ENCODE results near the gene ERGIC1. TPM values are rescaled to one million over a fixed set of nuclear protein-coding genes. Genes with fewer than 3 reads are reported as not detected.

Gene ERGIC1
- total and polyA plus RNA-seq, 9 donors, result 58.8 to 102 (median 97.5) TPM

DNA sequence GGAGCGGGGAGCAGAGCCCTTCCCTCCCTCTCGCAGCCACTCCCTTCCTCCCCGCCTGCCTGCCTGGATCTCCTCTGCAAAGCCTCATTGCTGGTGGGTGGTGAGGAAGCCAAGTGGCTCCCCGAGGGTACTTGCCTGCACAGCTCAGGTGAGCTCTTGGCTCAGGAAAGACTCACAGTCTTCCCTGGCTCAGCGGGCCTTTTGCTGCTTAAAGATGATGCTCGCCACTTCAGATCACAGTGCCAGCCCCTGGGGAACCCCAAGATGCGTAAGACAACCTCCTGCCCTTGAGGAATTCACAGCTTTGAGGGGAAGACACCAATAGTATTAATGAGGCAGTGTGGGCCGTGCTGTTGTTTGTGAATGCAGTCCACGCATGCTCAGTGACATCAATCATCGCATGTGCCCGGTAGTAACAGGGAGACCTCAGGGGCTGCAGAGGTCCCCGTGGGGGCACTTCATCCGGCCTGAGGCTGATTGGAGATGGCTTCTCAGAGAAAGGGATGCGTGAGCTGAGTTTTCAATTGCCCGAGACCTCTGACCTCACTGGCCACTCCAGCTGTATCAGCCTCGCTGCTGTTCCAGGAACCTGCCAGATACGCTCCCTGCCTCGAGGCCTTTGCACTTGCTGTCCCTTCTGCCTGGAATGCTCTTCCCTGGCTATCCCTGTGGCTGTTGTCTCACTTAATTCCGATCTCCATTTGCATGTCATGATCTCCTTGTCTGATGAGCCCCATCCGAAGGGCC, 36.8 kb downstream of the ERGIC1 start:
- Histone ChIP-seq H3K36me3 (ENCODE audit: control insufficient read depth, insufficient read depth, low read length) (no peaks in the 10 kb centered on the region), H3K27ac (ENCODE audit: low read length) (peak overlapping the region; percentile 92), H3K4me1 (ENCODE audit: control insufficient read depth, insufficient read depth, low read length) (peaks cover 76% of the 10 kb centered on the region), H3K27me3 (ENCODE audit: control insufficient read depth, insufficient read depth, low read length) (no peaks in the 10 kb centered on the region), H3K4me3 (ENCODE audit: low read length) (no peak overlapping the region), H3K9me3 (replicated peaks; ENCODE audit: control insufficient read depth, low read depth, low read length) (no peaks in the 10 kb centered on the region)
- DNase-seq, result no peak
- 50% methylated on average over 14 of the region's 20 CpGs for WGBS (ENCODE audit: insufficient coverage)

DNA sequence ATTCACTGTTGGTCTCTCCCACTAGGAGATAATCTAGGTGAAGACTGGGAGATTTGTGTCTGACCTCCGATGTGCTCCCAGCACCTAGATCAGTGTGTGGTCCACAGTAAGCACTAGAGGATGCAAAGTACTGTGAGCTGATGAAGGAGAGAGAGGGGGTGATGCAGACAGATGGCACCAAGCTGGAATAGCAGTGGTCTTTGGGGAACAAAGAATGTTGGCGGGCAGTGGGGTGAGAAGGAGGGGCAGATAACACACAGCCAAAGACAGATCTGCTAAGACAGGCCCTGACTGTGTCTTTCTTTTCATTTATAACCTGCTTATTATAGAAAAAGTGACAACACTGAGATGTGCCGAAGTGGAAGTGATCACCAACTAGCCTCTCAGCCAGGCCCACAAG, 37.5 kb downstream of the ERGIC1 start:
- peak overlapping the region; percentile 92 for H3K27ac ChIP-seq (ENCODE audit: low read length)
- H3K27me3 ChIP-seq (ENCODE audit: control insufficient read depth, insufficient read depth, low read length), result no peaks in the 10 kb centered on the region
- H3K9me3 ChIP-seq (replicated peaks; ENCODE audit: control insufficient read depth, low read depth, low read length), result no peaks in the 10 kb centered on the region
- WGBS (ENCODE audit: insufficient coverage), result 100% methylated on average over 1 of the region's 3 CpGs
- no peaks in the 10 kb centered on the region for H3K36me3 ChIP-seq (ENCODE audit: control insufficient read depth, insufficient read depth, low read length)
- H3K4me3 ChIP-seq (ENCODE audit: low read length), result no peak overlapping the region
- no peak for DNase-seq
- H3K4me1 ChIP-seq (ENCODE audit: control insufficient read depth, insufficient read depth, low read length), result peaks cover 72% of the 10 kb centered on the region

DNA sequence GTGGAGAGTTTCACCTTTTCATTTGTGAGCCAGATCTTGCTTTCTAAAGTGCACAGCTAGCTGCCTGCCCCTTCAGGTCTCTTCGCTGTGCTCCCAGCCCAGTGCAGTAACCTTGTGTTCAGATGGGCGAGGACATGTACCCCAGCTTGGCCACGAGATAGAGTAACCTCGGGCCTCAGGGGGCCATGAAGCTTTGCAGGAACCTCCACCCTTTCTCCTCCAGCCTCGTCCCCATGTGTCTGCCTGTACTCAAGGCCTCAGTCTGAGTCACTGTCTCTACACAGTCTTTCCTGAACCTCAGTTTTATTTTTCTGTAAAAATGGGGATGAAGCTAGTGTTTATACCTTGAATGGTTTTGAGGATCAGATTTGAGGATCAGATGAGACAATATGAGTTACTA, 37.9 kb downstream of the ERGIC1 start:
- Histone ChIP-seq H3K4me1 (ENCODE audit: control insufficient read depth, insufficient read depth, low read length) (peaks cover 67% of the 10 kb centered on the region), H3K4me3 (ENCODE audit: low read length) (no peak overlapping the region), H3K27ac (ENCODE audit: low read length) (peak overlapping the region; percentile 92), H3K9me3 (replicated peaks; ENCODE audit: control insufficient read depth, low read depth, low read length) (no peaks in the 10 kb centered on the region), H3K36me3 (ENCODE audit: control insufficient read depth, insufficient read depth, low read length) (no peaks in the 10 kb centered on the region), H3K27me3 (ENCODE audit: control insufficient read depth, insufficient read depth, low read length) (no peaks in the 10 kb centered on the region)
- 42% methylated on average over 4 of the region's 5 CpGs for WGBS (ENCODE audit: insufficient coverage)
- no peak for DNase-seq

DNA sequence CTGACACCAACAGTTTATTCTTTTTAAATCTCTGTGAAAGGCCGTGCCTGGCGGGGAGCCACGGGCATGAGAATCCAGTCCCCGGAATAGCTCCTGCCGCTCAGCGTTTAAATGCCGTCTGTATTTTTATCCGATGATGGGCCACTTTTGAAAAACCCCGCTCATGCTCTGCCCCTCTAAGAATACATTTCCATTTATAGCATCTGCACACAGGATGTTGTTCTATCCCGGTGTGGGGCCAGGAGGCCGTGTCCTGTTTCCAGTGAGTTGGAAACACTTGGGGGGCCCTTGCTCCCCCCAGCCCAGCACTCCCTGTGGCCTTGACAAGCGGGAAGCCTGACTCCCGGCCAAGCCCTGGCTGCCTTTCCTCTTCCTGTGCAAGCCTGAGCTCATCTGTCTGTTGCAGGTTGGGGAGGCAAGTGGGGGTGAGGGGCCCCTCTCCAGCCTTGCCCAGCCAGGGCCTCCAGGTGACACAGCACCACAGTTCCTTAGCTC, 39.0 kb downstream of the ERGIC1 start:
- no peaks in the 10 kb centered on the region for H3K9me3 ChIP-seq (replicated peaks; ENCODE audit: control insufficient read depth, low read depth, low read length)
- H3K4me3 ChIP-seq (ENCODE audit: low read length), result no peak overlapping the region
- peaks cover 63% of the 10 kb centered on the region for H3K4me1 ChIP-seq (ENCODE audit: control insufficient read depth, insufficient read depth, low read length)
- peak; percentile 96 for DNase-seq
- no peaks in the 10 kb centered on the region for H3K36me3 ChIP-seq (ENCODE audit: control insufficient read depth, insufficient read depth, low read length)
- peak overlapping the region; percentile 92 for H3K27ac ChIP-seq (ENCODE audit: low read length)
- no peaks in the 10 kb centered on the region for H3K27me3 ChIP-seq (ENCODE audit: control insufficient read depth, insufficient read depth, low read length)
- 1% methylated on average over 9 of the region's 13 CpGs for WGBS (ENCODE audit: insufficient coverage)

DNA sequence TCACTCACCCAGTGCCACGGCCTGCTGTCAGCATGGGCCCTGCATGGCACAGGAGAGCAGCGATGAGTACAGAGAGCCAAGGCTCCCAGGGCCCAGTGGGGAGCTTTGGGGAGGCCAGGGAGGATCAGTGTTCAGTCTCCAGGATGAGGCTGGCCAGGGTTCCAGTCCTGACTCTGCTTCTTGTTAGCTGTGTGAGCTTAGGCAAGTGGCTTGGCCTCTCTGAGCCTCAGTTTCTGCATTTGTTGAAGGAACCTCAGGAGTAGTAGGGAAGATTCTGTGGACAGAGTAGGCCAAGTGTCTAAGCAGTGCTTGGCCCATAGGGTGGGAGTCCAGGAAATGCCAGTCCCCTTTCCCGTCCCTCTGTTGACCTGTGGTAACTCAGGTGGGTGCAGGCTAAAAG, 39.5 kb downstream of the ERGIC1 start:
- 57% methylated on average over 1 of the region's 3 CpGs for WGBS (ENCODE audit: insufficient coverage)
- H3K4me1 ChIP-seq (ENCODE audit: control insufficient read depth, insufficient read depth, low read length), result peaks cover 64% of the 10 kb centered on the region
- H3K36me3 ChIP-seq (ENCODE audit: control insufficient read depth, insufficient read depth, low read length), result no peaks in the 10 kb centered on the region
- no peak for DNase-seq
- no peaks in the 10 kb centered on the region for H3K9me3 ChIP-seq (replicated peaks; ENCODE audit: control insufficient read depth, low read depth, low read length)
- H3K4me3 ChIP-seq (ENCODE audit: low read length), result no peak overlapping the region
- H3K27me3 ChIP-seq (ENCODE audit: control insufficient read depth, insufficient read depth, low read length), result no peaks in the 10 kb centered on the region
- H3K27ac ChIP-seq (ENCODE audit: low read length), result peak overlapping the region; percentile 92

DNA sequence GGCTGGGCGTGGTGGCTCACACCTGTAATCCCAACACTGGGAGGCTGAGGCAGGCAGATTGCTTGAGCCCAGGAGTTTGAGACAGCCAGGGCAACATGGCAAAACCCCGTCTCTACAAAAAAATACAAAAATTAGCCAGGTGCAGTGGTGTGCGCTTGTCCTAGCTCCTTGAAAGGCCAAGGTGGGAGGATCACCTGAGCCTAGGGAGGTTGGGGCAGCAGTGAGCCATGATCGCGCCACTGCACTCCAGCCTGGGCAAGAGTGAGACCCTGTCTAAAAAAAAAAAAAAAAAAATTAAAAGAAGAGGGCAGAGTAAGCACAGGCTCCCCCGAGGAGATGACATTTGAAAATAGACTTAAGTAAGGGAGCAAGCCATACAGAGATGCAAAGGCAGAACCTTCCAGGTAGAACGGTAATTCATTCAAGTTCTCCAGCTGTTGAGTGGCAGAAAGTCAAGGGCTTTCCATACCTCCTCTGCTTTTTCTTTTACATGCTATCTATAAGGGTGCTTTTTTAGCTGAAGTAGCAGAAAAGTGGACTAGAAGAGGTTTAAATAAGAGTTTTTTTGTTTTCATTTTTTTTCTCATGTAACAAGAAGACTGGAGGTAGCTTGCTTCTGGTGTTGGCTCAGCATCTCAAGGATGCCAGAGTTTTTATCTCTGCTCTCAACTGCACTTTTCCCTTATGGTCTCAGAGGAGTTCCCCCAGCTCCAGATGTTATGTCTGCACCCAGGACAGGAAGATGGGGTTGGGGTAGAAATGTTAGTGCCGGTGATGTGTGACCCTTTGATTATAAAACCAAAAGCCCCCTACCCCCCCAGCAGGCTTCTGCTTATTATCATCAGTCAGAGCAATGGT, 40.8 kb downstream of the ERGIC1 start:
- no peak overlapping the region for H3K4me3 ChIP-seq (ENCODE audit: low read length)
- H3K36me3 ChIP-seq (ENCODE audit: control insufficient read depth, insufficient read depth, low read length), result no peaks in the 10 kb centered on the region
- H3K27ac ChIP-seq (ENCODE audit: low read length), result no peak overlapping the region
- no peaks in the 10 kb centered on the region for H3K27me3 ChIP-seq (ENCODE audit: control insufficient read depth, insufficient read depth, low read length)
- DNase-seq, result no peak
- WGBS (ENCODE audit: insufficient coverage), result 90% methylated on average over 2 of the region's 8 CpGs
- peaks cover 65% of the 10 kb centered on the region for H3K4me1 ChIP-seq (ENCODE audit: control insufficient read depth, insufficient read depth, low read length)
- no peaks in the 10 kb centered on the region for H3K9me3 ChIP-seq (replicated peaks; ENCODE audit: control insufficient read depth, low read depth, low read length)

DNA sequence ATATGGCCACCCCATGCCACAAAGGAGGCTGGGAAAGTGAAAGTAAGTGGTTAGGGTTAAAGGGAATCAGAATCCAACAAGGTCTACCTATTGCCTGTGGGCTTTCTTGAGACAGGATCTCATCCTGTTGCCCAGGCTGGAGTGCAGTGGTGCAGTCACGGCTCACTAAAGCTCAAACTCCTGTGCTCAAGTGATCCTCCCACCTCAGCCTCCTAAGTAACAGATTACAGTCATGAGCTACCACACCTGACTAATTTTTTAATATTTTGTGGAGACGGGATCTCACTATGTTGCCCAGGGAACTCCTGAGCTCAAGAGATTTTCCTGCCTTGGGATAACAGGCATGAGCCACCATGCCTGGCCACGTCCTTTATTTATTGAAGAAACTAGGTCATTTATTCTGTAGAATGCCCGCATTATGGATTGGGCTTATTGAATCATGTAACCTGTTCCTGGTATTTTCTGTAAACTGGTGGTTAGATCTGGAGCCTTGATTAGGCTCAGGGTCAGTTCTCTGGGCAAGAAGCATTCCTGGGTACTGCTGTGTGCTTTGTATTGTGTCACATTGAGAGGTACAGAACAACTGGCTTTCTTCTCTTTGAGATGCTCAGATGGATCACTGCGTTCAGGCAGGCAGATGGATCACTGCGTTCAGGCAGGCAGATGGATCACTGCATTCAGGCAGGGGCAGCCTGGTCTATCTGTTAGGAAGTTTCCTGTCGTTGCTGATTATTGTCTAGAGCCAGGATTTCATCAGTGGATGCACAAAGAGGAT, 41.6 kb downstream of the ERGIC1 start:
- no peak for DNase-seq
- WGBS (ENCODE audit: insufficient coverage), result 82% methylated on average over 3 of the region's 7 CpGs
- peaks cover 58% of the 10 kb centered on the region for H3K4me1 ChIP-seq (ENCODE audit: control insufficient read depth, insufficient read depth, low read length)
- H3K36me3 ChIP-seq (ENCODE audit: control insufficient read depth, insufficient read depth, low read length), result no peaks in the 10 kb centered on the region
- H3K27me3 ChIP-seq (ENCODE audit: control insufficient read depth, insufficient read depth, low read length), result no peaks in the 10 kb centered on the region
- peak overlapping the region; percentile 25 for H3K27ac ChIP-seq (ENCODE audit: low read length)
- H3K9me3 ChIP-seq (replicated peaks; ENCODE audit: control insufficient read depth, low read depth, low read length), result no peaks in the 10 kb centered on the region
- H3K4me3 ChIP-seq (ENCODE audit: low read length), result no peak overlapping the region

DNA sequence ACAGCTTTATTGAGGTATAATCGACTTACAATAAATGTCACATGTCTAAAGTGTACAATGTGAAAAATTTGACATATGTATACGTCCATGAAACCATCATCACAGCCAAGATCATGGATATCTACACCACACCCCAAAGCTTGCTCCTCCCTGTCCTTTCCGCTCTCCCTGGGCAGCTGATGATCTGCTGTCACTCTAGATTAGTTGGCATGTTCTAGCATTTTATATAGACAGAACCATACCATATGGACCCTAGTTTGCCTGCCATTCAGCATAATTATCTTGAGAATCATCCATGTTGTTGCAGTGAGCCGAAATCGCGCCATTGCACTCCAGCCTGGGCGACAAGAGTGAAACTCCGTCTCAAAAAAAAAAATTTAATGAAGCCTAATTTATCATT, 42.5 kb downstream of the ERGIC1 start:
- Histone ChIP-seq H3K27me3 (ENCODE audit: control insufficient read depth, insufficient read depth, low read length) (no peaks in the 10 kb centered on the region), H3K4me1 (ENCODE audit: control insufficient read depth, insufficient read depth, low read length) (peaks cover 49% of the 10 kb centered on the region), H3K9me3 (replicated peaks; ENCODE audit: control insufficient read depth, low read depth, low read length) (no peaks in the 10 kb centered on the region), H3K36me3 (ENCODE audit: control insufficient read depth, insufficient read depth, low read length) (no peaks in the 10 kb centered on the region), H3K4me3 (ENCODE audit: low read length) (no peak overlapping the region), H3K27ac (ENCODE audit: low read length) (no peak overlapping the region)
- DNase-seq, result no peak
- WGBS (ENCODE audit: insufficient coverage), result no CpG with 5 or more reads among the region's 8 CpGs

DNA sequence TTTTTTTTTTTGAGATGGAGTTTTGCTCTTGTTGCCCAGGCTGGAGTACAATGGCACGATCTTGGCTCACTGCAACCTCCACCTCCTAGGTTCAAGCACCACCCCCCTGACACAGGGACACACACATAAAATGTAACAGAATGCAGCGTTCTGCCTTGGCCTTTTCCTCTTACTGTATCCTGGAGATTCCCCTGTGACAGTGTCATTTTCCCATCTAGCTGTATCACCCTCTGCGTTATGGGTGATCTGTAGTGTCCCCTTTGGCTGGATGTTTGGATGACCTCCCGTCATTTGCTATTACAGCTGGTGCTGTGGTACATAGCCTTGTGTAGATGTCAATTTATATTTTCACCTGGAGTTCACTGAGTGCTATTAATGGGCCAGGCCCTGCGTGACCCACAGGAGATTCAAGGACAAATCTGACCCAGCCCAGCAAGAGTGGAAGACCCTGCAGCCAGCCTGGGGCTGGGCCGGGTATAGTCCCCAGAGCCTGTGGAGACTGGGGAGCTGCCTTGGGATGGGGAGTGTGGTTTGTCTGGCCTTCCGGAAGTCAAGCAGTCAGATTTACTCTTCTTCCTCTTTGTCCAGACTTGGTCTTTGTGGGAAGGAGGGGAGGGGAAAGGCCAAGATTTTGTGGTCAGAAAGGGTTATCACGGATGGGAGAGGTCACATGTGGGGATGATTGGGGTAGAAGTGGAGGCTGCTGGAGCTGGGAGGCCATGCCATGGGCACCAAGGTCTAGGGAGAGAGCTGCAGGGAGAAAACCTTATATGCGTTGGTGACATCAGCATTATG, 43.6 kb downstream of the ERGIC1 start:
- 84% methylated on average over 3 of the region's 9 CpGs for WGBS (ENCODE audit: insufficient coverage)
- Histone ChIP-seq H3K4me3 (ENCODE audit: low read length) (no peak overlapping the region), H3K27me3 (ENCODE audit: control insufficient read depth, insufficient read depth, low read length) (no peaks in the 10 kb centered on the region), H3K36me3 (ENCODE audit: control insufficient read depth, insufficient read depth, low read length) (peaks cover 2% of the 10 kb centered on the region), H3K9me3 (replicated peaks; ENCODE audit: control insufficient read depth, low read depth, low read length) (no peaks in the 10 kb centered on the region), H3K27ac (ENCODE audit: low read length) (peak overlapping the region; percentile 94), H3K4me1 (ENCODE audit: control insufficient read depth, insufficient read depth, low read length) (peaks cover 38% of the 10 kb centered on the region)
- no peak for DNase-seq

All from muscle of leg (tissue), 11 donors.